HL-60/S4 (cell line): ENCODE measurements around the gene COL23A1.
"Not testable (repeated sequence)": the region's sequence is repeated elsewhere in the genome, so short reads cannot be mapped to it uniquely, and the experiment has no call there.

Source experiments
- in situ Hi-C: fragments of 300-500 bp; cut with MboI; formaldehyde crosslinking; loops from 2 replicates; pipeline ENCODE4 v1.14.3; 2022; ENCODE audit warnings: low sequenced_read_pairs

COL23A1 gene

DNA sequence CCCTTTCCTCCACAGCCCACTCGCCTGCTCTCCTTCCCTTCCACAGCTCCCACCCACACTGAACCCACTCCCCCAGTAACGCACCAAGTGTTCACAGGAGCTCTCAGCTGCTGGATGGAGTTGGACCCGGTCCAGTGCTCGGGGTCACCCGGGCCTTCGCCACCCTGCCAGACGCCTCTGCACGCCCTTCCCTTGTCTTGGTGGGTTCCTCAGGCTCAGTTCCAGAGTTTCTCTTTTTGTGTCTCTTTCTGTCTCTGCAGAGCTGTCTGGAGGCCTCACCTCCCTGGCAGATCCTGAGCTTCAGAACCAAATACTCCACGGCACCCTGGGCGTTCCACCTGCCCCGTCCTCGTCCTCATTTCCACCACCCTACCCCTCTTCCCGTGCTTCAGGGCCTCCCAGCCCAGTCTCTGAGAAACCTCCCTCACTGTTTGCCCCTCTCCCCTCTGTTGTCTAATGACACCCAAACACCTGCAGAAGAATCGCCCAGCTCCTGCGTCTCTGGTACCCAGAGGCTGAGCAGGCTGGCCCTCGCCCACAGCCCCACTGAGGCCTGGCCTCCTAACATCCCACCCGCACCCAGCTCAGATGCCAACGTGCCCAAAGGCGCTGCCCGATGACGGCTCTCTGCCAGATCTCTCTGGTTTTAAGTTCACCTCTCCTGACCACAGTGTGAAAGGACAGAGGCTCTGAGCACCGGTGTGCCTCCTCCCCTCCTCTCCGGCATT is 74.3 kb downstream of the COL23A1 start:
- in situ Hi-C loops = no loop called here

DNA sequence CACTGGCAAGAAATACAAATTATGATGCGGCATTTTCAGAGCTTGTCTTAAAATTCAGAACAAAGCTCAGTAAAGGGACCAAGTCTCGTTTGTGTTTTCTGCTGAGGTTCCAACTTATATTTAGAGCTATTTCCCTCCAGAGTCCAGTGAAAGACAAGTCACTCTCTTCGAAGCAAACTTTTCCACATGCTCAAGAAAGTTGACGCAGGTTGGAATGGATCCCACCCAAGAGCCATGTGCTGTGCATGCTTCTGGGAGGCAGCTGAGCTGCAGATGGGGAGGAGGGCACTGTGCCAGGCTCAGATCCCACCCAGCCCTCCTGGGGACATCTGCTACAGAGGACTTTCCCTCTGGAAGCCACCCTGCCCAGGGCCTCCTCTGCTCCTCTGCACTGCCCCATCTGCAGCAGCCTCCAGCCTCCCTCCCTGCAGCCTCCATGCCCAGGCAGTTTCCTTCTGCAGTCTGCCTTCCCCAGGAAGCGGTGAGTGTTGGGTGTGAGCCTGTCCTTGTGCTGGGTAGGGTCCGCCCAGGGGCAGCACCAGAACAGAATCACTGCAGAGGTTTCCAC is 75.3 kb downstream of the COL23A1 start:
- in situ Hi-C loops = no loop called here

DNA sequence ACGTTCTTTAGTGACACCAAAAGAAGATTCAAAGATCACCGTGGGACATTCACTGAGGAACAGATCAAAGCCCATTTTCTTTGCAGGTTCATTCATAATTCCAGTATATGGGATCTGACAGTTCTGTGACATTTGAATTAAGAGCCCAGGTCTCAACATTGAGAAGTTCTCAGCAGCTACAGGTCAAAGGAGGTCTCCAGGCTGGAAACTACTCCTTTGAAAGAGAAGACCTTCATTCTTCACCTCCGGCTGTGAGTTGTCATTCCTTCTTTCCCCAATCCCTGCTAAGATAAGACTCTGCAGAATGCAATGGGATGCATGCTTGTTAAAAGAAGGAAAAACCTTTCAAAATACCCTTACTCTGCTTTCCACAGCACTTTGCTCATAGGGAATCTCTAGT is 79.0 kb downstream of the COL23A1 start:
- in situ Hi-C loops = no loop called here

DNA sequence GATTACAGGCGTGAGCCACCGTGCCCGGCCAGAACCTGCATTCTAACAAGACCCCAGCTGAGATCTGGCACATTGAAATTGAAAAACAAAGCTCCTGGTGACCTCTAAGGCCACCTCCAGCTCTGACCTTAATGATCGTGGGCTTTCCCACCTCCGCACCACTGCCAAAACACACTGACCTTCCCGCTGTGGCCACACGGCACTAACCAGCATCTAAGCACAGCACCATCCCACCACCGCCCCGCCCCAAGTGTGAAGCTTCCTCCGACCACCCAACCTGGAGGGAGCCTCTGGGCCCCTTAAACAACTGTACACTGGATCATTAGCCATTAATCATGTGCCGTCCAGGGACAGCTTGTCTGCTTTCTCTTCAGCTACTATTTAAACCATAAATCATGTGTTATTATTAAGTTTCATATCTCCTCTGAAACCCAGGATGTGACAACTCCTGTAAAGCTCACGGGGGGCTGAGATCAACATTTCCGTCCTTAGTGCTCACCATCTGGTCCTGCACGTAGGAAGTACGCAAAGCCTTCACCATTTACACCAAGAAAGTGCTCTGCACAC is 80.6 kb downstream of the COL23A1 start:
- in situ Hi-C loops = no loop called here

DNA sequence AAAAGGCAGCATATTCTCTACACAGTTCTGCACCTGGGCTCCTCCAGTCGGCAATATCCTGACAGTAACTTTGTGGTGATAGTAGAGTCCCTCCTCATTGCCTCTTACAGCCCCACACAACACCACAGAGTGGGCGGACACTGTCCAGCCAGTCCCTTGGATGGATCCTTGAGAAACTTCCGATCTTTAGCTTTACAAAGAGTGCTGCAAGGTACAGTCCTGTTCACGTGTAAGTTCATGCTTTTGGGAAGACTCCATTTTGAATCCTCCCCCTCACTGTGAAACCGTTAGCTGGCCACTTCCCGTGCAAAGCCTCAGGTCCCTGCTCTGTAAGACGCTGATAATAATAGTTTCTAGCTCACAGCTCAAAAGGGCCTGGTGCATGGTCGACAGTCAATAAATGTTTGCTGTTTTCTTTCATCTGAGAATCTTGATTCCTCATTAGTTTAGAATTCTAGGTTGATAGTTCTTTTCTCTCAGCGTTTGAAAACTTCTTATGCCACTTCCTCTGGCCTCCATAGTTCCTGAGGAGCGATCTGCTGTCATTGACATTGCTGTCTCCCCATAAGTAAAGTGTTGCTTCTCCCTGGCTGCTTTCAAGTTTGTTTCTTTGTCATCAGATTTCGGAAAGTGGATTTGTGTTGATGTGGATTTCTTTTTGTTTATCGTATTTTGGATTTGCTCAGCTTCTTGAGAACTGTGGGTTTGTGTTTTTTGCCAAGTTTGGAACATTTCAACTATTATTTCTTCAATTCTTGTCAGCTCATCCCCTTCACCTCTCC is 82.9 kb downstream of the COL23A1 start:
- in situ Hi-C loops = no loop called here

DNA sequence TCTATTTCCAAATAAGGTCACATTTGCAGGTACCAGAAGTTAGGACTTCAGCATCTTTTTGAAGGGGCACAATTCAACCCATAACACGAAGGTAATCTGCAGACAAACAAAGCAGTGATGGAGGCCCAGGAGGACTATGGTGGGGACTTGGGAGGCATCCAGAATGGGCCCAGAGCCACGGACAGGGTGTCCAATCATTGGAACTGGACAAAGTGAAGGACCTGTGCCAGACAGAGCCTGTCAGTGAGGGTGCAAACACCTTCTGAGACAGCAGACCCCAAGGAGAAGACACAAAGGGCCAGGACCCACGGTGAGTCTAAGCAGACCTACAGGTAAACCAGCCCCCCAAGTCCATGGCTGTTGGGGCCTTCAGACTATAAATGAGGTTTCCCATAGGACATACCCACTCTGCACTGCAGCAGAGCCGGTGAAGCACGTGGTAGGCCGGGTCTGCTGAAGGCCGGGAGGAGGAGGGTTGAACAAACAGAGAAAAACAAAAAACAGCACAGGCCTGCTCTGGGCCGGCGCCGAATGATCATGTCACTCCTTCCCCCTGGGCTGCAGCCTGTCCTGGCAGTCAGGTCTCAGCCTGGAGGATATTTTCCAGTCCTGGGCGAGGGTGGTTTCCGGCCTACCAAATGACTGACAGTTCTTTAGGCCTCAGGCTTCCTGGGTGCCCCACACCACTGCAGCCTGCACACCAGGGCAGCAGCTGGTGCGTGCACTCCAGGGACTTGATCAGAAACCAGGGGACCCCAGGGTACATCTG is 84.4 kb downstream of the COL23A1 start:
- in situ Hi-C loops = no loop called here

DNA sequence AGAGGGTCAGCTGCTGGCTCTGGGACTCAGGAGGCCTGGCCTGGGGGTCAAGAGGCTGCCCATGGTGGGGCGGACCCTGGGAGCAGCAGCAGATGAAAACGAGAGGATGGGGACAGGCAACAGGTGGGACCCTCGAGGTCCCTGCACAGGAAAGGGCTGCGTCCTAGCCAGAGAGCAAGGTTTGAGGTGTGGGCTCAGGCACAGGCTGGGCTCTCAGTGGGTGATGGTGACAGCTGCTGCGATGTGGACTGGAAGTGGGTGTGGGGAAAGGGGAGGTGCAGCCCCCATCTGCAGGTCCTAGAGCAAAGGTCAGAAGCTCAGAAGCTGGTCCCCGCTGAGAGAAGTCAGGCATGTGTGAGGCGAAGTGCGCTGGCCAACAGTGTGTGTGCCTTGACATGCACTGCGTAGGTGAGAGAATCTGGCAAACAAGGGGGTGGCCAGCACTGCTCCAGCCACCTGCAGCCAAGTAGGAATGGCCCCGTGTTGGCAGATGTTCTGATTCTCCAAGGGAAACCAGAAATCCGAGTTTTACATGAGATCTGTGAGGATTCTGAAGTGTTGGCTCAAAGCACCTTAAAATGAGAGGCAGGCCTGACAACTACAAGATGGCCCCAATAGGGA is 85.7 kb downstream of the COL23A1 start:
- in situ Hi-C loops = no loop called here

DNA sequence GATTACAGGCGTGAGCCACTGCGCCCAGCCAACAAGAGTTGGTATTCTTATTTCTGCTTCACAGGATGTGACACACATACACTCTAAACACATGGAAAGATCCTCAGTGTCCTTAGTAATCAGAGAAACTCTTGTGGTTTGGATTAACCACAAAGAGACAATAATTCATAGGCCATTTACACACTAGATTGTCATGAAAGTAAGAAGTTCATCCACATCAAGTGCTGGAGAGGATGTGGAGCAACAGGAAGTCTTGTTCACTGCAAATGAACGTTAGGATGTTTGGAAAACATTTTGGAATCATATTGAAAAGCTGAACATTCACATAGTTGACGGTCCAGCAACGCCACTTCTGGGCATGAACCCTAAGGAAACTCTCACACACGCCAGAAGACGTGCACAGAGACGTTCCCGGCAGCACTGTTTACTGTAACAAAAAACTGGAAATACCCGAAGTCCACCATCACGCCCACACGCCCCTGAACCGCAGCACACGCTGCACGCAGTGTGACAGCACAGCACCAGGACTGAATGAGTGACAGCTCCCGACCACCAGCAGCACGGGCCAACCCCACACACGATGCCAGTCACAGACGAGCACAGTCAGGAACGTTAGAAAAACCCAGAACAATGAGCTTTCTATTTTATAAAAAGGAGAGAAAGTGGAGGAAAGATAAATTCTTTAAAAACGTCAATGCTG is 87.6 kb downstream of the COL23A1 start:
- in situ Hi-C loops = no loop called here

DNA sequence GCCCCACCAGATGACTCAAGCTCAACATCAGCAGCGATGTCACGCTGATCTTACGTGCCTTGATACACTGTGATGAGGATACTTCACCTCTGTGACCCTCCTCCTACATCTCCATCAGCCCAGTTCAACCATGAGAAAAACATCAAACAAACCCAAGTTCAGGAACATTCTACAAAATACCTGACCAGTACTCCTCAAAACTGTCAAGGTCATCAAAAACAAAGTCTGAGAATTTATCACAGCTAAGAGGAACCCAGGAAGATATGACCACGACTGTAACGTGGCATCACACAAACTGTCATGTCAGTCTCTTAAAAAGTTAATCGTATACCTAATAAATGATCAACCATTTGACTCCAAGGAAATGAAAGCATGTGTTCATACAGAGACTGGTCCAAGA is 90.8 kb downstream of the COL23A1 start:
- in situ Hi-C loops = no loop called here

DNA sequence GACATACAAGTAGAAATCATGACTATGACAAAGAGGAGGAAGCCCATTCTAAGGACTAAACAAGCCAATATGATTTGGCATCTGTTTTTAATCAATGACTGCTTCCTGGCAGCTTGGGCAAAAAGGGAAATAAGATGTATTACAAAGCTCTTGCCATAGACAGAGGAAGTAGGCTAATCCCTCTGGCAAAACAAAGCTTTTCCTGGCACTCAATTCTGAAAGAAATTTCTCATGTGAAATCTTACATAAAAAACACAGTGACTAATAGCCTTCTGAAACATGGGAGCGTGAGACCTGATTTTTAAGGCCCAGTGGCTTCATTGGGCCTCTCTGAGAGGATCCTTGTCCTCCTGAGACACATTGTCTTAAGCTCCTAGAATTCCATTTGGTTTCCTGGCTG is 93.6 kb downstream of the COL23A1 start:
- in situ Hi-C loops = no loop called here

DNA sequence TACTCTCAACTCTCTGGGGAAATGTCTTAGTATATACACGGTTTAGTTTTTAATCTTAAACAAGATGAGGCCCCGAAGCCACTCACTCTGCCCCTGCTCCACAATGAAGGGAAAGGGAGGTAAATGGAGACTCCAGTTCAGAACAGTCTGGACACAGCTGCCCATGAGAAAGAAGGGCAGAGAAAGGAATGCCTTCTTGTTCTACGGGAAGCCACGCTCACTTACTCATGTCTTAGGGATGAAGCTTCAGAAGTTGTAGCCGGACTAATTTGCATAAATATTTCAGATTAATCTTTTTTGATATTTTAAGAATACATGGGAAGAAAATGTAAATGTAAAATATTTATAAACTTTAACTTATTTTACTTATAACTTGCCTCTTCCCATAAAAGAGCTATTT is 94.0 kb downstream of the COL23A1 start:
- in situ Hi-C loops = no loop called here

DNA sequence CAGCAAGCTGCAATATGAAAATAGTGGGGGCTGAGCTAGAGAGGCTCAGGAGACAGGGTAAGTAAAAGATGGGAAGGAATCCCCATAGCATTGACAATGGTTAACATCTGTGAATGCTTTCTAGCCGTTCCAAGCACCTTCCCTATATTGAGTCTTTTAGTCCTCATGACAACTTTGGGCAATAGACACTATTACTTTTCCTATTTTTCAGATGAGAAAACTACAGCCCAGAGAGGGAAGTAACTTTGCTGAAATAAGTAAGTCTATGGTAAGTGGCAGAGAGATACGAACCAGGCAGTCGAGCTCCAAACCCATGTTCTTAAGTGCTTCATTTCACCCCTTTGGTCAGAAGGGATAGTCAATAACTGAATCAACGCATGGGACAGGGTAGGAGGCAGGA is 94.5 kb downstream of the COL23A1 start:
- in situ Hi-C loops = no loop called here

DNA sequence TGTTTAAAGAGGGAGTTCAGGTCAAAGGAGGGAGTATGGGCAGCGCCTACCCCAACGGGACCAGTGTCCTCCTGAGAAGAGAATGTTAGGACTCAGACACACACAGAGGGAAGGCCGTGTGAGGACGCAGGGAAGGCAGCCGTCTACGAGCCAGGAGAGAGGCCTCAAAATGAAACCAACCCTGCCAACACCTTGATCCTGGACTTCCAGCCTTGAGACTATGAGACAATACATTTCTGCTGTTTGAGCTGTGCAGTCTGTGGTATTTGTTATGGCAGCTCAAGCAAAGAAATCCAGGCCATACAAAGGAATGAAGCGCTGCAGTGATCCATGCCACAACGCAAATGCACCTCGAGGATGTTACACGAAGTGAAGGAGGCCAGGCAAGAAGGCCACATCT is 97.9 kb downstream of the COL23A1 start:
- in situ Hi-C loops = no loop called here

DNA sequence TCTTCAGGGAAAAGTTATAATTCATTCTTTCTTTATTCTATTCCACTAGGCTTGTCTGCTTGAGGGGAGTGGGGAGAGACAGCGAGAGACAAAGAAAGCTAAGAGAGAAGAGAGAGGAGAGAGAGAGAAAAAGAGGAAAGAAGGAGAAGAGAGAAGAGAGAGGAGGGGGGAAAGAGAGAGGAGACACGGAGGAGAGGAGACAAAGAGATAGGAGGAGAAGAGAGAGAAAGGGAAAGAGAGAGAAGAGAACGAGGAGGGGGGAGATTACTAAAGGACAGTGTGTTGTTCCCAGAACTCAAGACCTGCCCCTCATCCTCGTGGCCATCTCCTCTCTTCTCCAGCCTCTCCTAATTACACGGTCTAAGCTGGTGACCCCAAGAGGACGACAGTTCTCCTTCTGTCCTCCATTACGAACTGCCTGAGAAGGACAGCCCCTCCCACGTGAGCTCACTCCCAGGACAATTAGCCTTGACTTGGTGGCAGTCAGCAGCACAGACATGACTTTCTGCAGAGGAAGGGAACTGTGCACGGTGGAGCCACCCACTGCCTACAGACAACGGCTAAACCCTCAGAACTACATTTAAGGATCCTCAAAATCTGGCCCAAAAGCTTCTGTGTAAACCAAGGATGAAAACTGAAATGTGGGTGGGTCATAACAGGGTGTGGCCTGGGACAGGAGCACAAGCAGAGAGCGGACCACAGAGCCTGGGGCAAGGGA is 99.1 kb downstream of the COL23A1 start:
- in situ Hi-C loops = no loop called here

DNA sequence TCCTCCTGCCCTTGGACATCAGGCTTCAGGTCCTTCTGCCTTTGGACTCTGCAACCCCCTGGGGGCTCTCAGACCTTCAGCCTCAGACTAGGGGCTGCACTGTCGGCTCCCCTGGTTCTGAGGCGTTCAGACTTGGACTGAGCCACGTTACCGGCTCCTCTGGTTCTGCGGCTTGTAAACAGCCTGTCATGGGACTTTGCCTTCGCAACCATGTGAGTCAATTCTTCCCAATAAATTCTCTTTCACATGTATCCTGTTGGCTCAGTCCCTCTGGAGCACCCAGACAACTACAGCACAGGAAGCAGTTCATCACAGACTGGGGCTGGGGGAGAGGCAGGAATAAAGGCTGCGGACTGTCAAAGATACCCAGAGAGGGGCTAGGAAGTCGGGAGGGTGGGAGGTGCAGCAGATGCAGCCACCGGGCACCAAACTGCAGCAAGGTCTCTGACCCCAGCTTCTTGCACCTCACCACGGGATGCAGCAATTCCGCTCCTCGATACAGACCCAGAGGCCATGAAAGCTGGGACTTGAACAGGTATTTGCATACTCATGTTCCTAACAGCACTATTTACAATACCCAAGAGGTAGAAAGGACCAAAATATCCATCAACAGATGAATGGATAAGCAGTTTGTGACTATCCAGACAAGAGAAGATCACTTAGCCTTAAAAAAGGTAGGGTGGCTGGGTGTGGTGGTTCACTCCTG is 100.8 kb downstream of the COL23A1 start:
- in situ Hi-C loops = no loop called here

DNA sequence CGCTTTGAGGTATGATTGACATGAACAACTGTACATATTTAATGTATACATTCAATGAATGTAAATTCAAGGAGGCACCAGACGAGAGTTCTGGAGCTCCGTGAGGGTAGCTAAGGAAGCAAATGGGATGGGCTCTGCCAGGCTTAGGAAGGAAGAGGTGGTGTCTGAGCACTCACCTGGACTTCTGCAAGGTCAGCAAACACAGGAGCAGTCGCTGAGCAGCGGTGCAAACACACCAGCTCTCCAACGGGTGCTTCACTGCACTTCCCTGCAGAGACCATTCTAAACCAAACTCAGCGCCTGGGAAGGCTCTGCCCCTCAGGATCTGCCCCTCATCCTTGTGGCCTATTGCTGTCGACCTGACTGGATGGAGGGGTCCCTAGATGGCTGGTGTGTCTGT is 101.5 kb downstream of the COL23A1 start:
- in situ Hi-C loops = no loop called here

DNA sequence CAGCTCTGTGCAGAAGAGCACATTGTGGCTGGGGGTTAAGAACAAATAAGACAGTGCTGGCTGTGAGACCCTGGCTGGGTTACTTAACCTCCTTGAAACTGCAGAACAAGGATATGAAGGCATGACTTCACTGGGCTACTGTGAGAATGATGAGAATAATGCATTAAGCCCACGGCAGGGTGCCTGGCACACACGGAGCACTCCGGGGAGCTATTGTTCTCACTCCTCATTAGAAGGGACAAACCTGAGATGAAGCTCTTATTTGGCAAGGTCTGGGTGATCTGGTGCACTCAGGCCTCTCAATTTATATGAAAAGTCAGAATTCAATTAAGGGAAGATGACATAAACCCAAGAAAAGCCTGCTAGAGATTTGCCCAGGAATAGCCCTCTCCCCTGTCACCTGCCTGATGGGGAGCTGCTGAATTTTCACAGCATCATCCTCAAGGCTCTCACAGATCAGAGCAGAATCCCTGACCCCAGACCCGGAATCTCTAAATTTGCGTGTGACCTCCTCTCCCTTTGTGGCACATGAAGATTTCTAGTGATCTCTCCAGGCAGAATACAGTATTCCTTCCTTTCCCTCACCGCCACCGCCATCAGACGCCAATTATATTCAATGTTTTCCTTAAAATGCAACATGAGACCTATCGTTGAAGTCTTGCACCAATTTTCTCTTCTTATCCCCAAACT is 102.1 kb downstream of the COL23A1 start:
- in situ Hi-C loops = no loop called here

DNA sequence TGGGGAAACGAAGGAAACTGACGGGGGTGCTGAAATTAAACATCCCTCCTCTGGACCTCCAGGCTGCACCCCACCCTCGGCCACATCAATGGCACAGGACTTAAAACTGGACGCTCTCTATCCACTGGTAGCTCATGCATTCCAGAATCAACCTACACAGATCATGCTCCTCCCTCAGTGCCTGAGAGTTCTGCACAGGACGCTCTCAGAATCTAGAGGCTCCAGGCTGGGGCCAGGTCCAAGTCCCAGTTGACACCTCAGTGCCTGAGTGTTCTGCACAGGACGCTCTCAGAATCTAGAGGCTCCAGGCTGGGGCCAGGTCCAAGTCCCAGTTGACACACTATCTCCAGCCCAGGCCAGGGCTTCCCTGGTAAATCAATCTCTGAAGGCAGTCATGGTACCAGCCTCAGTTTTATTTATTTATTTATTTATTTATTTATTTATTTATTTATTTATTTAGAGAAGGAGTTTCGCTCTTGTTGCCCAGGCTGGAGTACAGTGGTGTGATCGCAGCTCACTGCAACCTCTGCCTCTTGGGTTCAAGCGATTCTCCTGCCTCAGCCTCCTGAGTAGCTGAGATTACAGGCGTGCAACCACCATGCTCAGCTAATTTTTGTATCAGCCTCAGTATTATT is 103.2 kb downstream of the COL23A1 start:
- in situ Hi-C loops = not testable (repeated sequence)
